ENCODE data around the gene ANG.

The ANG gene

DNA sequence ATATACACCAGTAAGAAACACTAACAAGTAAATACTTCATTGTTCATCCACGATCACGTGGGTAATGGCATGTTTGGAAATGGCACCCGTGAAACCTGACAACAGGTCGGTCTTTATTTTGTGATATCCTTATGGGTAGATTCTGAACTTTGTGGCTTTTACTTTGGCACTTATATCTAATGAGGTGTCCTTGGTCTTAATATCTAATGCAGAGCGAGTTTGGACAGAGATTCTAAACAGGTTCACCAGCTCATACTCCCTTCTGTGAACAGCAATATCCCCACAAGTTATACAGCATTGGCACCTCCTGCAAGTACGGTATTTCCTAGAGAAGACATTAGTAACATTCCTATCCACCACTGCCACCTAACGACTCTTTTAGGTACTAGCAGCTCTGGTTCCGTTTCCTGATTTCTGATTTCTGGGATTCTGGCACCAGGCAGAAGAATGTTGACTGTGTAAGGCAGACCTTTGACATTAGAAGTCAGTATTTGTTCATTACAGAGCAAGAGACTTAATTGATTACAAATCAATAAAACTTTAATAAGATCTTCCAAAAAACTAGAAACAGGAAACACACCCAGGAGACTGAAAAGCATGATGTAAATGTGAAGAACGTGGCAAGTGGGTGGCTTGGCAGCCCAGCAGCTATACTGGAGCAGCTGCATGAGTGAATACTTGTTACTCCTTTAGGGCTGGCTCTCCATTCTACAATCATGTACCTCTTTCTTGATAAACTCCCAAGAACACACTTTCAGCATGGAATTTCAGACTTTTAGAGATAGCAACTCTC, 2.5 kb downstream of the ANG start (continued):
- TF ChIP-seq MZF1 (tag by site-specific recombination; IDR thresholded peaks at IDR 0.05; ENCODE audit: borderline replicate concordance): peak; percentile 29; the same call in 1 of the 2 replicates
- TF ChIP-seq ZNF223 (tag by site-specific recombination; IDR thresholded peaks at IDR 0.05): no peak
- TF ChIP-seq, protein P1, sequence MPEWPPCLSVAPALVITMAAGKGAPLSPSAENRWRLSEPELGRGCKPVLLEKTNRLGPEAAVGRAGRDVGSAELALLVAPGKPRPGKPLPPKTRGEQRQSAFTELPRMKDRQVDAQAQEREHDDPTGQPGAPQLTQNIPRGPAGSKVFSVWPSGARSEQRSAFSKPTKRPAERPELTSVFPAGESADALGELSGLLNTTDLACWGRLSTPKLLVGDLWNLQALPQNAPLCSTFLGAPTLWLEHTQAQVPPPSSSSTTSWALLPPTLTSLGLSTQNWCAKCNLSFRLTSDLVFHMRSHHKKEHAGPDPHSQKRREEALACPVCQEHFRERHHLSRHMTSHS (tag by site-specific recombination; IDR thresholded peaks at IDR 0.05): no peak
- TF ChIP-seq, protein P2, sequence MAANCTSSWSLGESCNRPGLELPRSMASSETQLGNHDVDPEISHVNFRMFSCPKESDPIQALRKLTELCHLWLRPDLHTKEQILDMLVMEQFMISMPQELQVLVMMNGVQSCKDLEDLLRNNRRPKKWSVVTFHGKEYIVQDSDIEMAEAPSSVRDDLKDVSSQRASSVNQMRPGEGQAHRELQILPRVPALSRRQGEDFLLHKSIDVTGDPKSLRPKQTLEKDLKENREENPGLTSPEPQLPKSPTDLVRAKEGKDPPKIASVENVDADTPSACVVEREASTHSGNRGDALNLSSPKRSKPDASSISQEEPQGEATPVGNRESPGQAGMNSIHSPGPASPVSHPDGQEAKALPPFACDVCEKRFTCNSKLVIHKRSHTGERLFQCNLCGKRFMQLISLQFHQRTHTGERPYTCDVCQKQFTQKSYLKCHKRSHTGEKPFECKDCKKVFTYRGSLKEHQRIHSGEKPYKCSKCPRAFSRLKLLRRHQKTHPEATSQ (tag by site-specific recombination; IDR thresholded peaks at IDR 0.05): no peak
- TF ChIP-seq SCRT1 (tag by site-specific recombination; IDR thresholded peaks at IDR 0.05; ENCODE audit: borderline replicate concordance): peak; percentile 60; the same call in 1 of the 2 replicates
- TF ChIP-seq ZNF138 (tag by site-specific recombination; IDR thresholded peaks at IDR 0.05; ENCODE audit: borderline replicate concordance): no peak
- no peak for TF ChIP-seq ZNF830 (tag by site-specific recombination; IDR thresholded peaks at IDR 0.05; ENCODE audit: low read depth)
- peak; percentile 50 for TF ChIP-seq ZBTB17 (tag by site-specific recombination; IDR thresholded peaks at IDR 0.05)
- TF ChIP-seq ZNF837 (tag by site-specific recombination; IDR thresholded peaks at IDR 0.05): no peak
- TF ChIP-seq ZNF2 (tag by site-specific recombination; IDR thresholded peaks at IDR 0.05): 0 out of 2 replicates have a peak, but pooled peaks have one; percentile 46
- TF ChIP-seq ZNF214 (tag by site-specific recombination; IDR thresholded peaks at IDR 0.05; ENCODE audit: borderline replicate concordance): no peak
- TF ChIP-seq, protein P3, sequence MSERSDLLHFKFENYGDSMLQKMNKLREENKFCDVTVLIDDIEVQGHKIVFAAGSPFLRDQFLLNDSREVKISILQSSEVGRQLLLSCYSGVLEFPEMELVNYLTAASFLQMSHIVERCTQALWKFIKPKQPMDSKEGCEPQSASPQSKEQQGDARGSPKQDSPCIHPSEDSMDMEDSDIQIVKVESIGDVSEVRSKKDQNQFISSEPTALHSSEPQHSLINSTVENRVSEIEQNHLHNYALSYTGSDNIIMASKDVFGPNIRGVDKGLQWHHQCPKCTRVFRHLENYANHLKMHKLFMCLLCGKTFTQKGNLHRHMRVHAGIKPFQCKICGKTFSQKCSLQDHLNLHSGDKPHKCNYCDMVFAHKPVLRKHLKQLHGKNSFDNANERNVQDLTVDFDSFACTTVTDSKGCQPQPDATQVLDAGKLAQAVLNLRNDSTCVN (tag by site-specific recombination; optimal IDR thresholded peaks at IDR 0.05): peak; percentile 9
- no peak for TF ChIP-seq ZNF366 (tag by site-specific recombination; conservative IDR thresholded peaks at IDR 0.05)
- TF ChIP-seq, protein P4, sequence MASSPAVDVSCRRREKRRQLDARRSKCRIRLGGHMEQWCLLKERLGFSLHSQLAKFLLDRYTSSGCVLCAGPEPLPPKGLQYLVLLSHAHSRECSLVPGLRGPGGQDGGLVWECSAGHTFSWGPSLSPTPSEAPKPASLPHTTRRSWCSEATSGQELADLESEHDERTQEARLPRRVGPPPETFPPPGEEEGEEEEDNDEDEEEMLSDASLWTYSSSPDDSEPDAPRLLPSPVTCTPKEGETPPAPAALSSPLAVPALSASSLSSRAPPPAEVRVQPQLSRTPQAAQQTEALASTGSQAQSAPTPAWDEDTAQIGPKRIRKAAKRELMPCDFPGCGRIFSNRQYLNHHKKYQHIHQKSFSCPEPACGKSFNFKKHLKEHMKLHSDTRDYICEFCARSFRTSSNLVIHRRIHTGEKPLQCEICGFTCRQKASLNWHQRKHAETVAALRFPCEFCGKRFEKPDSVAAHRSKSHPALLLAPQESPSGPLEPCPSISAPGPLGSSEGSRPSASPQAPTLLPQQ (tag by site-specific recombination; IDR thresholded peaks at IDR 0.05): 0 out of 2 replicates have a peak, but pooled peaks have one; percentile 26
- TF ChIP-seq ZNF76 (tag by site-specific recombination; IDR thresholded peaks at IDR 0.05; ENCODE audit: borderline replicate concordance, low read depth): no peak
- TF ChIP-seq, protein P5, sequence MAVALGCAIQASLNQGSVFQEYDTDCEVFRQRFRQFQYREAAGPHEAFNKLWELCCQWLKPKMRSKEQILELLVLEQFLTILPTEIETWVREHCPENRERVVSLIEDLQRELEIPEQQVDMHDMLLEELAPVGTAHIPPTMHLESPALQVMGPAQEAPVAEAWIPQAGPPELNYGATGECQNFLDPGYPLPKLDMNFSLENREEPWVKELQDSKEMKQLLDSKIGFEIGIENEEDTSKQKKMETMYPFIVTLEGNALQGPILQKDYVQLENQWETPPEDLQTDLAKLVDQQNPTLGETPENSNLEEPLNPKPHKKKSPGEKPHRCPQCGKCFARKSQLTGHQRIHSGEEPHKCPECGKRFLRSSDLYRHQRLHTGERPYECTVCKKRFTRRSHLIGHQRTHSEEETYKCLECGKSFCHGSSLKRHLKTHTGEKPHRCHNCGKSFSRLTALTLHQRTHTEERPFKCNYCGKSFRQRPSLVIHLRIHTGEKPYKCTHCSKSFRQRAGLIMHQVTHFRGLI (tag by site-specific recombination; IDR thresholded peaks at IDR 0.05): no peak
- peak; percentile 100 for TF ChIP-seq PRDM10 (tag by site-specific recombination; IDR thresholded peaks at IDR 0.05)
- no peak for TF ChIP-seq ZNF302 (tag by site-specific recombination; IDR thresholded peaks at IDR 0.05; ENCODE audit: low read depth)
- TF ChIP-seq ZNF544 (tag by site-specific recombination; IDR thresholded peaks at IDR 0.05): no peak
- TF ChIP-seq ZNF19 (tag by site-specific recombination; IDR thresholded peaks at IDR 0.05; ENCODE audit: low read depth): no peak
- TF ChIP-seq ZNF704 (tag by site-specific recombination; IDR thresholded peaks at IDR 0.05): no peak
- 0 out of 2 replicates have a peak, but pooled peaks have one; percentile 25 for TF ChIP-seq IKZF3 (tag by site-specific recombination; IDR thresholded peaks at IDR 0.05)
- TF ChIP-seq, protein P6, sequence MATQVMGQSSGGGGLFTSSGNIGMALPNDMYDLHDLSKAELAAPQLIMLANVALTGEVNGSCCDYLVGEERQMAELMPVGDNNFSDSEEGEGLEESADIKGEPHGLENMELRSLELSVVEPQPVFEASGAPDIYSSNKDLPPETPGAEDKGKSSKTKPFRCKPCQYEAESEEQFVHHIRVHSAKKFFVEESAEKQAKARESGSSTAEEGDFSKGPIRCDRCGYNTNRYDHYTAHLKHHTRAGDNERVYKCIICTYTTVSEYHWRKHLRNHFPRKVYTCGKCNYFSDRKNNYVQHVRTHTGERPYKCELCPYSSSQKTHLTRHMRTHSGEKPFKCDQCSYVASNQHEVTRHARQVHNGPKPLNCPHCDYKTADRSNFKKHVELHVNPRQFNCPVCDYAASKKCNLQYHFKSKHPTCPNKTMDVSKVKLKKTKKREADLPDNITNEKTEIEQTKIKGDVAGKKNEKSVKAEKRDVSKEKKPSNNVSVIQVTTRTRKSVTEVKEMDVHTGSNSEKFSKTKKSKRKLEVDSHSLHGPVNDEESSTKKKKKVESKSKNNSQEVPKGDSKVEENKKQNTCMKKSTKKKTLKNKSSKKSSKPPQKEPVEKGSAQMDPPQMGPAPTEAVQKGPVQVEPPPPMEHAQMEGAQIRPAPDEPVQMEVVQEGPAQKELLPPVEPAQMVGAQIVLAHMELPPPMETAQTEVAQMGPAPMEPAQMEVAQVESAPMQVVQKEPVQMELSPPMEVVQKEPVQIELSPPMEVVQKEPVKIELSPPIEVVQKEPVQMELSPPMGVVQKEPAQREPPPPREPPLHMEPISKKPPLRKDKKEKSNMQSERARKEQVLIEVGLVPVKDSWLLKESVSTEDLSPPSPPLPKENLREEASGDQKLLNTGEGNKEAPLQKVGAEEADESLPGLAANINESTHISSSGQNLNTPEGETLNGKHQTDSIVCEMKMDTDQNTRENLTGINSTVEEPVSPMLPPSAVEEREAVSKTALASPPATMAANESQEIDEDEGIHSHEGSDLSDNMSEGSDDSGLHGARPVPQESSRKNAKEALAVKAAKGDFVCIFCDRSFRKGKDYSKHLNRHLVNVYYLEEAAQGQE (tag by site-specific recombination; IDR thresholded peaks at IDR 0.05): no peak
